PC-3 (cell line): ENCODE results near the gene CALHM6.

Experiments used
- CTCF ChIP-seq: fragments of 300-600 bp; sonication (generic); conservative IDR thresholded peaks from 2 replicates; pipeline ENCODE4 v1.5.1; 2017; ENCODE audit warnings: antibody characterized with exemption, low read depth, mild to moderate bottlenecking, low read length
- EZH2 ChIP-seq: fragments of 300-600 bp; sonication (generic); IDR thresholded peaks from one replicate; pipeline ENCODE4 v1.6.1; 2017; ENCODE audit warnings: antibody characterized with exemption, mild to moderate bottlenecking, low read length; ENCODE audit not compliant: unreplicated experiment
- EZH2phosphoT487 ChIP-seq: fragments of 300-600 bp; sonication (generic); IDR thresholded peaks from 2 replicates; pipeline ENCODE4 v1.6.1; 2018; ENCODE audit warnings: mild to moderate bottlenecking, antibody characterized with exemption, low read length, borderline replicate concordance

GRCh38 chr6:116467096-116467495 is 5.9 kb downstream of the CALHM6 start:
- TF ChIP-seq CTCF (no peak), EZH2 (no peak), EZH2phosphoT487 (no peak)
